AG09309 (cell line): Measurements from ENCODE around the gene BCL2L12.

Experiments
- DNase-seq: peaks from one replicate; pipeline ENCODE4 v3.0.0-alpha.2; 2010; ENCODE audit warnings: low read depth
- H3K4me3 ChIP-seq: 2 replicates; pipeline ENCODE4 v1.5.1; 2011; ENCODE audit warnings: mild to moderate bottlenecking, low read depth, low read length, moderate library complexity; ENCODE audit not compliant: control insufficient read depth
- CTCF ChIP-seq: IDR thresholded peaks from 2 replicates; pipeline ENCODE4 v1.5.1; 2011; ENCODE audit warnings: mild to moderate bottlenecking, low read depth, low read length, inconsistent platforms; ENCODE audit not compliant: insufficient read depth, control insufficient read depth; ENCODE audit errors: missing control alignments

Gene BCL2L12

GRCh38 chr19:49665036-49665350 lies 740 bp upstream of the BCL2L12 start:
- H3K4me3 ChIP-seq = peak overlapping the region; percentile 88
- TF ChIP-seq CTCF = no peak
- no peak for DNase-seq

- peak overlapping the region; percentile 88 for H3K4me3 ChIP-seq
- no peak for DNase-seq
- peak; percentile 18 for TF ChIP-seq CTCF
Observed at GRCh38 chr19:49666120-49666444, 349 bp downstream of the BCL2L12 start.

GRCh38 chr19:49667473-49667872 lies 1.7 kb downstream of the BCL2L12 start:
- no peak for DNase-seq
- no peak overlapping the region for H3K4me3 ChIP-seq
- TF ChIP-seq CTCF = no peak

GRCh38 chr19:49669516-49669915 lies 3.8 kb downstream of the BCL2L12 start:
- H3K4me3 ChIP-seq = no peak overlapping the region
- no peak for TF ChIP-seq CTCF
- no peak for DNase-seq

GRCh38 chr19:49672131-49672919 lies 6.6 kb downstream of the BCL2L12 start:
- no peak overlapping the region for H3K4me3 ChIP-seq
- TF ChIP-seq CTCF = peak; percentile 95
- no peak for DNase-seq

DNA sequence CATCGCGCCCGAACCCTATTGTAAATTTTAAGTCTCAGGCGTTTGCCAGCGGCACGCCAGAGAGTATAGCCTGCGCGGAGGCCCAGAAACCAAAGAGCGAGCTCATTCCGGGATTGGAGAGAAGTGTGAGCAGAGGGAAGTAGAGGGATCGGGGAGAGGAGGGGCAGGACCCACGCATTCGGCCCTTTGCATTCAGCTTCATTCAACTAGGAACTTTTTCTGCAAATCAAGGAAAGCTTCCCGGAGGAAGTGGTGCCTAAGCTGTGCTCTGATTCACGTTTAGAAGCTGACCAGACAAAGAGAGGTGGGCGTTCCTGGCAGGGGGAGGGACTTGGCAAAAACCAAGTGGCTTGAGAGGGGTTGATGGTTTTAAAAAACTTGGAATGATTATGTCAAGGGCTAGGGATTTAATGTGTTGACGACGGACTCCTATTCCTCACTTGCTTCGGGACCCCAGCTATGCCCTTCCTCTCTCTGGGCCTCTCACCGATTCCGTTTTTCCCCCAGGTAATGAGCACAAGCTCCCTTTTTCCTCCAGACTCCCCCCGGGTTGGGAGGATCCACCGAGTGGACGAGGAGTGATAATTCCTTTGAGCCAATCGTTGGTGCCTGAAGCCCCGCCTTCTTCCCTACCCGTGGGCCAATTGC lies 10.5 kb downstream of the BCL2L12 start:
- TF ChIP-seq CTCF = no peak
- DNase-seq = peak; percentile 81
- H3K4me3 ChIP-seq = peak overlapping the region; percentile 38
